Bronchial epithelial cell (primary cell): Measurements from ENCODE around the gene TJP1. TPM values are rescaled to one million over a fixed set of nuclear protein-coding genes. Genes with fewer than 3 reads are reported as not detected.

Experiments used
- DNase-seq: peaks from one replicate; pipeline ENCODE4 v3.0.0-alpha.2; 2010; ENCODE audit warnings: low read depth
- FAIRE-seq: peaks from 2 replicates; lab custom pipeline; 2011; peaks lifted over from hg19 to GRCh38; lab: Jason Lieb, UNC
- H3K27me3 ChIP-seq: 2 replicates; pipeline ENCODE4 v1.5.1; 2011; ENCODE audit warnings: low read length; ENCODE audit not compliant: control insufficient read depth, insufficient read depth
- H3K36me3 ChIP-seq: 2 replicates; pipeline ENCODE4 v1.5.1; 2011; ENCODE audit warnings: low read length; ENCODE audit not compliant: control insufficient read depth, insufficient read depth
- H3K4me3 ChIP-seq: 2 replicates; pipeline ENCODE4 v1.5.1; 2011; ENCODE audit warnings: mild to moderate bottlenecking, low read depth, low read length, control low read depth
- total RNA-seq: library from RNA; depleted of rRNA; stranded (reverse); fragments of >200 nt; gene quantifications from 2 replicates; pipeline ENCODE4 v1.2.1, GENCODE V29; 2014
- TF ChIP-seq, protein P1 (sequence below): IDR thresholded peaks from 2 replicates; pipeline ENCODE4 v1.5.1; 2011; ENCODE audit warnings: mild to moderate bottlenecking, moderate library complexity, low read length, control low read depth, inconsistent platforms; ENCODE audit not compliant: insufficient read depth, severe bottlenecking

Gene TJP1
- total RNA-seq, 1 donor from 2014 or later: 62.9 TPM

DNA sequence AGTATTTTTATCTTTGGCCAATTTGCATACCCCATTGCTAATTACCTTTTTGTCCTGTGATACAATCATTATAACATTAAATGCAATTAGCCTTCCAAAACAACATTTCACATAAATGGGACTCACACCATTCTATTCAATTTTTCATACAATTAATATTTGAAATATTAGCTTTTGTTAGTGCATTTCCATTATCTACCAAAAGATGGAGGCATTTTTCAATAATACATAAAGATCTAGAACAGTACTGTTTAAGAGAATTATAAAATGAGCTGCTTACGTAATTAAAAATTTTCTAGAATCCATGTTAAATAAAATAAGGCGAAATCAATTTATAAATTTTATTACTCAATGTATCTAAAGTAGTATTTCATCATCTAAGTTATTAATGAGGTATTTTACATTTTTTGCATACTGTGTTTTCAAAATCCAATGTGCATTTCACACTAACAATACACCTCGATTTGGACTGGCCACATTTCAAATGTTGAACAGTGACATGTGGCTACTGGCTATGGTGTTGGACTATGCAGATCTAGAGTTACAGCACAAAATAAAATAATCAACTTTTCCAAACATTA, 74.3 kb downstream of the TJP1 start:
- H3K36me3 ChIP-seq: peaks cover 2% of the 10 kb centered on the region
- H3K4me3 ChIP-seq: no peak overlapping the region
- no peaks in the 10 kb centered on the region for H3K27me3 ChIP-seq
- peak; percentile 29 for DNase-seq
- FAIRE-seq: no peak
- TF ChIP-seq, protein P1, sequence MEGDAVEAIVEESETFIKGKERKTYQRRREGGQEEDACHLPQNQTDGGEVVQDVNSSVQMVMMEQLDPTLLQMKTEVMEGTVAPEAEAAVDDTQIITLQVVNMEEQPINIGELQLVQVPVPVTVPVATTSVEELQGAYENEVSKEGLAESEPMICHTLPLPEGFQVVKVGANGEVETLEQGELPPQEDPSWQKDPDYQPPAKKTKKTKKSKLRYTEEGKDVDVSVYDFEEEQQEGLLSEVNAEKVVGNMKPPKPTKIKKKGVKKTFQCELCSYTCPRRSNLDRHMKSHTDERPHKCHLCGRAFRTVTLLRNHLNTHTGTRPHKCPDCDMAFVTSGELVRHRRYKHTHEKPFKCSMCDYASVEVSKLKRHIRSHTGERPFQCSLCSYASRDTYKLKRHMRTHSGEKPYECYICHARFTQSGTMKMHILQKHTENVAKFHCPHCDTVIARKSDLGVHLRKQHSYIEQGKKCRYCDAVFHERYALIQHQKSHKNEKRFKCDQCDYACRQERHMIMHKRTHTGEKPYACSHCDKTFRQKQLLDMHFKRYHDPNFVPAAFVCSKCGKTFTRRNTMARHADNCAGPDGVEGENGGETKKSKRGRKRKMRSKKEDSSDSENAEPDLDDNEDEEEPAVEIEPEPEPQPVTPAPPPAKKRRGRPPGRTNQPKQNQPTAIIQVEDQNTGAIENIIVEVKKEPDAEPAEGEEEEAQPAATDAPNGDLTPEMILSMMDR: peak; percentile 1

- TF ChIP-seq, protein P1: no peak
- FAIRE-seq (no peak), DNase-seq (no peak)
- peaks cover 8% of the 10 kb centered on the region for H3K36me3 ChIP-seq
- H3K4me3 ChIP-seq: no peak overlapping the region
- H3K27me3 ChIP-seq: no peaks in the 10 kb centered on the region
Measured at GRCh38 chr15:29743475-29743874, 78.8 kb downstream of the TJP1 start.

DNA sequence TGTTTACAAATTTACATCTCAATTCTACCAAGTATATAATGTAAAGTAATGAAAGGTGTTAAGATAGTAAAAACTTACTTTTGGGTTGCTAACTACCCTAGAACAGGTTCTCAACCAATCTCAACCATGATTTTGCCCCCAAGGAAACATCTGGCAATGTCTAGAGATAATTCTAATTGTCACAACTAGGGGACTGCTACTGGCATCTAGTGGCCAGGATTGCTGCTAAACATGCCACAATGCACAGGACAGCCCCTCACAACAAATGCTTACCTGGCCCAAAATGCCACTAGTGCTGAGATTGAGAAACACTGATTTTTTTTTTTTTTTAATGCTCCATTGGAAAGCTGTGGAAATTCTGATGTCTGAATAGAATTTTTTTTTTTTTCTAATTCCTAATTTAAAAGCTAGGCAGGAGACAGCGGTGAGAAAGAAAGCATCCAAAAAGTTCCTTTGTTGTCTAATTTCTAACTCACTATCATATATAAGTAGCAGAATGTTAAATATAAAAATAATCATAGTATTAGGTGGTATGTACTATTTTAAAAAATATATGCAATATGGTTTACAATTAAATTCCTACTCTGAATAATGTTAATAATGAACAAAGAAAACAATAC, 81.5 kb downstream of the TJP1 start:
- Histone ChIP-seq H3K36me3 (peaks cover 8% of the 10 kb centered on the region), H3K27me3 (no peaks in the 10 kb centered on the region), H3K4me3 (no peak overlapping the region)
- no peak for FAIRE-seq
- TF ChIP-seq, protein P1: no peak
- no peak for DNase-seq

DNA sequence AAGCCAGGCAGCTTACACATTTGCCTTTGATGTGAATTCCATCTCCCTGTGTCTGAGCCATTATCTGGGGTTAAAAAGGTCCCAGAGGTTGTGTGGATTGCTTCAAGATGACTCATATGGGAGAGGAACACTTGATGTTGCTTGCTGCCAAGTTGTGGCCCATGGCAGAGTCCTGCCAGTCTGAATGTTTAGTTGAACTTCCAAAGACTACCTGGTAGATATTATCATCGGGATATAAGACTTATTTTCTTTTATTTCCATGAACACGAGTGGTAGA, 85.6 kb downstream of the TJP1 start:
- FAIRE-seq: no peak
- H3K36me3 ChIP-seq: peaks cover 12% of the 10 kb centered on the region

GRCh38 chr15:29736012-29736743, 86.1 kb downstream of the TJP1 start:
- no peak overlapping the region for H3K4me3 ChIP-seq
- no peaks in the 10 kb centered on the region for H3K27me3 ChIP-seq
- DNase-seq: no peak
- peaks cover 11% of the 10 kb centered on the region for H3K36me3 ChIP-seq
- TF ChIP-seq, protein P1: no peak
- FAIRE-seq: no peak

More for the DNA sequence above, 85.6 kb downstream of the TJP1 start:
- DNase-seq: peak; percentile 81
- Histone ChIP-seq H3K27me3 (no peaks in the 10 kb centered on the region), H3K4me3 (no peak overlapping the region)
- TF ChIP-seq, protein P1: no peak
